HG02642 (cell line): ENCODE measurements around the gene BEND5.
A peak's percentile ranks its signal among the peaks of the same experiment; 100 is the strongest.

Experiments
- ATAC-seq: cut with Tn5 transposase; IDR thresholded peaks from one replicate; pipeline ENCODE4 v1.9.1; 2021; ENCODE audit warnings: mild to moderate bottlenecking; ENCODE audit not compliant: unreplicated experiment, poor library complexity

Gene BEND5

GRCh38 chr1:48776393-48777218 is at the start of gene BEND5:
BEND5 (minus strand) TSS chr1:48776891; CDS start chr1:48776831, 60 bp downstream.
- ATAC-seq, result no peak

- no peak for ATAC-seq
Measured at GRCh38 chr1:48823168-48823567, 46.5 kb upstream of the BEND5 start.

- no peak for ATAC-seq
Measured at GRCh38 chr1:48820491-48820890, 43.8 kb upstream of the BEND5 start.

- peak; percentile 79 for ATAC-seq
Measured at GRCh38 chr1:48817505-48818114, 40.9 kb upstream of the BEND5 start.

GRCh38 chr1:48810740-48811139 is 34.0 kb upstream of the BEND5 start:
- no peak for ATAC-seq

GRCh38 chr1:48808496-48808895 is 31.8 kb upstream of the BEND5 start:
- ATAC-seq, result no peak

GRCh38 chr1:48807554-48808260 is 31.0 kb upstream of the BEND5 start:
- no peak for ATAC-seq

GRCh38 chr1:48803474-48803873 is 26.8 kb upstream of the BEND5 start:
- no peak for ATAC-seq

GRCh38 chr1:48794816-48795215 is 18.1 kb upstream of the BEND5 start:
- ATAC-seq, result no peak

GRCh38 chr1:48793863-48794262 is 17.2 kb upstream of the BEND5 start:
- ATAC-seq, result peak; percentile 82

GRCh38 chr1:48792961-48793360 is 16.3 kb upstream of the BEND5 start:
- ATAC-seq, result no peak

GRCh38 chr1:48790397-48790796 is 13.7 kb upstream of the BEND5 start:
- ATAC-seq, result no peak

GRCh38 chr1:48789903-48790302 is 13.2 kb upstream of the BEND5 start:
- no peak for ATAC-seq

- ATAC-seq, result no peak
Measured at GRCh38 chr1:48785869-48786268, 9.2 kb upstream of the BEND5 start.

- no peak for ATAC-seq
Measured at GRCh38 chr1:48784301-48784700, 7.6 kb upstream of the BEND5 start.

- no peak for ATAC-seq
Measured at GRCh38 chr1:48777219-48777895, 666 bp upstream of the BEND5 start.

- ATAC-seq, result no peak
Measured at GRCh38 chr1:48775831-48776392, 779 bp downstream of the BEND5 start.

- ATAC-seq, result no peak
Measured at GRCh38 chr1:48773133-48773532, 3.6 kb downstream of the BEND5 start.

GRCh38 chr1:48772211-48772610 is 4.5 kb downstream of the BEND5 start:
- no peak for ATAC-seq

GRCh38 chr1:48771561-48771960 is 5.1 kb downstream of the BEND5 start:
- no peak for ATAC-seq
